Esophagus squamous epithelium (tissue), 4 donors: Measurements from ENCODE around the gene CD27.

Source experiments
- CTCF ChIP-seq, 6 experiments: fragments of 450-650 bp in 4 of 6; fragments of 200-600 bp in 2 of 6; sonication (generic) in 2 of 6; IDR thresholded peaks; one replicate each; pipeline ENCODE4 v1.5.1; 2016 to 2019; ENCODE audit warnings: antibody characterized with exemption in 6 of 6, mild to moderate bottlenecking in 4 of 6, moderate library complexity in 4 of 6
- POLR2A ChIP-seq, 4 donors: fragments of 450-650 bp; IDR thresholded peaks; one replicate each; pipeline ENCODE4 v1.6.1; 2017; ENCODE audit warnings: antibody characterized with exemption in 4 of 4, mild to moderate bottlenecking in 4 of 4, moderate library complexity in 3 of 4

- TF ChIP-seq CTCF (IDR thresholded peaks at IDR 0.05): no peak
- TF ChIP-seq POLR2A (IDR thresholded peaks at IDR 0.05): no peak
Measured at GRCh38 chr12:6463858-6464257, 19.1 kb downstream of the CD27 start.
